Skeletal muscle satellite cell (primary cell): ENCODE measurements around the gene DYNLT1.

Experiments used
- H3K27me3 ChIP-seq: 2 replicates; pipeline ENCODE4 v1.7.0; 2013; ENCODE audit warnings: low read length; ENCODE audit not compliant: control insufficient read depth, insufficient read depth
- H3K36me3 ChIP-seq: 2 replicates; pipeline ENCODE4 v1.7.0; 2013; ENCODE audit warnings: mild to moderate bottlenecking, control low read depth, low read length; ENCODE audit not compliant: insufficient read depth
- H3K4me1 ChIP-seq: 2 replicates; pipeline ENCODE4 v1.7.0; 2013; ENCODE audit warnings: low read length; ENCODE audit not compliant: control insufficient read depth, insufficient read depth
- H3K4me2 ChIP-seq: 2 replicates; pipeline ENCODE4 v1.7.0; 2013; ENCODE audit warnings: mild to moderate bottlenecking, low read length
- H3K4me3 ChIP-seq: 2 replicates; pipeline ENCODE4 v1.7.0; 2013; ENCODE audit warnings: low read length
- H3K9ac ChIP-seq: 2 replicates; pipeline ENCODE4 v1.7.0; 2013; ENCODE audit warnings: mild to moderate bottlenecking, low read depth, low read length, moderate library complexity
- H3K9me3 ChIP-seq: replicated peaks from 2 replicates; pipeline ENCODE4 v1.7.0; 2013; ENCODE audit warnings: mild to moderate bottlenecking, control low read depth, low read length

Gene DYNLT1

DNA sequence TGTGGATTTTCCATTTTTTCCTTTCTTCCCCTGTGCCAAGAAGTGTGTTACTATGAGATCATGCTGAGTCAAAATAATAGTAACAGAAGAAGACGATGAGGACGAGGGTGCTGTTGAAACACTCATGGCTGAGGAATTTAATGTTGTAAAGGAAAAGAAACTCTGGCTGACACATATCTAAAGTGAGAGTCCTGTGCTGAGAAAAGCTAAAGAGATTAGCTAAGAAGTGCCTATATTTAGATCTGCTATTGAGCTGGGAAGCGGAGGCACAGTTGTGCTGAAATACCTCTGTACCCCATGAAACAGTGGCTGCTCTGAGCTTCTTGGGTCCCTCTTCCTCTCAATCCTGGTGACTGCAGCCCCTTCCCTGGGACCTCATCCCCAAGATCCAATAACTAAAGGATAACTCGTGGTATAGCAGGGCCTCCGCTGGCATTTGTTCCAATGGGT lies 4.2 kb upstream of the DYNLT1 start:
- Histone ChIP-seq H3K9ac (peak overlapping the region; percentile 66), H3K4me3 (peak overlapping the region; percentile 19)

DNA sequence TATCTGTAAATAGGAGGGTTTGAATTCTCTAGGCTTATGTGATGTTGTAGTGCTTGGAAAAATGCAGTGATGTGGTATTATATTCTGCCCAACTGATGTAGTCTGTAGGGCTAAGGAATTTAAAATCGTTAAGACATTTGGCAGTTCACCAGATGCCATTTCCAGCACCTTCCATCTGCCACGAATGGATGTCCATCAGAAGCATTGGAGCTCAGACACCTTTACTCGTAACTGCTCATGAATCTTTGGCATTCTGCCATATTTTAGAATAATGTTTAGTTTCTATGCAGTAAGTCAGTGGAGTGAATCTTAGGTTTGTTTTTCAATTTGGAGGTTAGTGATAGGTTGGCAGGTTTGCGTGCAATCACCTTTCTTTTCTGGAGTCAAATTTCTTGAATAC lies 3.0 kb upstream of the DYNLT1 start:
- Histone ChIP-seq H3K27me3 (no peaks in the 10 kb centered on the region), H3K9me3 (no peaks in the 10 kb centered on the region), H3K36me3 (no peaks in the 10 kb centered on the region), H3K4me2 (no peak overlapping the region), H3K4me3 (no peak overlapping the region), H3K9ac (no peak overlapping the region), H3K4me1 (peaks cover 27% of the 10 kb centered on the region)

More for the DNA sequence above, 4.2 kb upstream of the DYNLT1 start:
- Histone ChIP-seq H3K9me3 (no peaks in the 10 kb centered on the region), H3K36me3 (no peaks in the 10 kb centered on the region), H3K4me1 (peaks cover 20% of the 10 kb centered on the region), H3K27me3 (no peaks in the 10 kb centered on the region), H3K4me2 (peak overlapping the region; percentile 71)

DNA sequence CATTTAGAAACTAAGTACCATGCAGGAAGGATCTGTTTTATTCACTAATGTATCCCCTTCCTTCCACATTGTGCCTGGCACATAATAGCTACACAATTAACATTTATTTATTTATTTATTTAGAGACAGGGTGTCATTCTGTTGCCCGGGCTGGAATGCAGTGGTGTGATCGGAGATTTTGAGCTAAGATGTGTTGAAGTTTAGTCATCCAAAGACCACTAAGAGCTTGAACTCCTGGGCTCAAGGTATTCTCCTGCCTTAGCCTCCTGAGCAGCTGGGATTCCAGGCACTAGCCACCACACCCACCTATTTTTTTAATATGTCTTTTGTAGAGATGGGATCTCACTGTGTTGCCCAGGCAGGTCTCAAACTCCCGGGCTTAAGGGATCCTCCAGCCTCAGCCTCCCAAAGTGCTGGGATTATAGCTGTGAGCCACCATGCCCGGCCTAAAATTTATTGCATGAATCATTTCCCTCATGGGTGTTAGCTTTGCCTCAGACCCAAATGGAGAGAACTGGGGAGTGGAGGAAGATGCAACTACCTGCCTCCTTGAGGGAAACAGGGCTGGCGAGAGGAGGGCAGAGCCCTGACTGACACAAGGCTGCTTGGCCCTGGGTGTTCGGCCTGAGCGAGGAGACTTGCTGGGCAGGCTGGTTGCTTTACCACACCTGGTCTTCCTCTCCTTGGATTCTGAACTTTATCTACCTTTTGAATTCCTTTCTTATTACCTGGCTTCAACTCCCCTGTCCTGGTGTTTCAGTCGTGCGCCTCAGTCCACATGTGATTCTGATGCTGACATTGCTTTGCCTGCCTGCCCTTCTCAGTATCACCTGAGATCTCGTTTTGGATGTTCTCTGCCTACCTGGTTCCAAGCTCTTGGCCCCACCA lies 1.7 kb upstream of the DYNLT1 start:
- Histone ChIP-seq H3K27me3 (no peaks in the 10 kb centered on the region), H3K4me2 (no peak overlapping the region), H3K4me3 (no peak overlapping the region), H3K9ac (no peak overlapping the region), H3K4me1 (peaks cover 38% of the 10 kb centered on the region), H3K9me3 (no peaks in the 10 kb centered on the region), H3K36me3 (no peaks in the 10 kb centered on the region)

DNA sequence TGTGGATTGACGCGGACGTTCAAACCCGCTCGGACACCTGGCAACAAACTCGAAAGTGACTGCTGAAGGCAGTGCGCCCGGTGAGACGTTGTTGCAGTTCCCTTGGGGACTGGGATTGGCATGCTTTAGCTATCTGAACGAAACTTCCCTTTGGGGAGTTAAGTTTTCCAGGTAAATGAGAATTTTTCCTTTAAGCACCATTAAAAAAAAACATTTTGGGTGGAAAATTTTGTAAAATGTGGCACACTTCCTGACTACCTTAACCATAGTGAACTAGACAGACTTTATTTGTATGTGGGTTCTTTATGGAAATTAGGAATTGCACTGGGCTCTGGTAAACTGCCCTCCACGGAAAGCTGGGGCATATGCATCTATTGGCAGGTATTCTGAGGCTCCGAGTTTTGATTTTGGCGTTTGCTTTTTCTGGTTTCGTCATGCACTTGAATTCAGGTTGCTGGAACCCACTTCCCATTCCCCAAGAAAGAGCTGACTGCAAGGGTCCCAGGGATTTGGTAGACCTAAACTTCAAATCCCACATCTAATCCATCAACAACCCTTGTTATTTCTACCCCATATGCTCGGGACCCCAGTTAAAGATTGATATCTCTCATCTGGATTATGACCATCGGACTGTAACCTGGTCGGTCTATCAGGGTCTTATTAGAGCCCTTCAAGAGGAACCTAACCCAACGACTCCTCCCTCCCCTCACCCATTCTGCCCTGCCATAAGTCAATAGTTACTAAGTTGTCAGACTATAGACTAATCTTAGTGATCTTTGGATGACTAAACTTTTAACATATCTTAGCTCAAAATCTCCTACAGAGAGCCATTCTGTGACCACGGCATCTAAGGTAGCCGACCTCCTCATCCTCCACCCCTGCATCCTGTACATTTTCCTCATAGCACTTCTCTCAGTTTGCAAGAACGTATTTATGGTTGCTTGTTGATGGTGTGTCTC lies 800 bp upstream of the DYNLT1 start:
- Histone ChIP-seq H3K4me2 (peak overlapping the region; percentile 84), H3K9ac (peak overlapping the region; percentile 99), H3K4me3 (peak overlapping the region; percentile 84), H3K9me3 (no peaks in the 10 kb centered on the region), H3K27me3 (no peaks in the 10 kb centered on the region), H3K4me1 (peaks cover 45% of the 10 kb centered on the region), H3K36me3 (peaks cover 6% of the 10 kb centered on the region)

DNA sequence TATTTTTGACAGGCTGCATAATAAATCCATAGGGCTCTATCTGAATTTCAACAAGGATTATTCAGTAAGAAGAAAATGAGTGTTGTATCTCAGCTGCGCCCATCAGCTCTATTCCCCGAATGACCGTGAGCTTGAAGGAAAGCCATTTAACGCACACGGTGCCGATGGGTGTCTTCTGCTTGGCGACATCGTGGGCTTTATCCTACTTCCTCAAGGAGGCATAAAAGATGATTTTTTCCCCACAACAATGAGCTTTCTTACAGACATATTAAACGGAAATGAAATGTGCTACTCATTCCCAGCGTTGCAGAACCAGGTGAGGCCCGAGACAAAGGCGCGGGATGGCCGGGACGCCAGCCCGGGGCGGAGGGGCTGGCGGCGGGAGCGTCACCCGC lies 710 bp downstream of the DYNLT1 start:
- Histone ChIP-seq H3K9ac (peak overlapping the region; percentile 99), H3K27me3 (no peaks in the 10 kb centered on the region), H3K4me3 (peak overlapping the region; percentile 84), H3K4me2 (peak overlapping the region; percentile 84), H3K9me3 (no peaks in the 10 kb centered on the region), H3K36me3 (peaks cover 20% of the 10 kb centered on the region), H3K4me1 (peaks cover 37% of the 10 kb centered on the region)

DNA sequence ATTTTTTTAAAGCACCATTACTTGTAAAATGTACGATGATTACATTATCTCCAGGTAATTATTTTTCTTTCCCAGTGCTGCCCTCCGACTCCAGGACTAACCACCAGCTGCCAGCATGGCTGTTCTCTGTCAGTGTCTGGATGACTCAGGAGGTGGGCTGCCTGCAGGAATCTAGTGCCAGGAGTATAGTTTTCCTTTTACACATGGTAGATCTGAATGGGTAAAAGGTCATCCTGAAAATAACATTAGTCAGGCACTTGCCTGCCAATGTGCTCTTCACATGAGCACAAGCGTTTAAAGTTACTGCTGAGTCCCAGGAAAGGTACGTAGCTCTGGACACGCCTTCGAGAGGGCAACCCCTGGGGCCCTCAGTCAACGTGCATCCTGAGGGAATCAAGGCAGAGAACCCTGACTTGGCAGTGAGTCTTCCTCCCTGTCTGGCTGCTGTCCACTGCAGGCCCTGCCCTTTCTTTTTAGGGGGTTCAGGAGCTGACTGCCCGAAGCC lies 2.4 kb downstream of the DYNLT1 start:
- Histone ChIP-seq H3K4me3 (peak overlapping the region; percentile 84), H3K36me3 (peaks cover 32% of the 10 kb centered on the region), H3K27me3 (no peaks in the 10 kb centered on the region), H3K9me3 (no peaks in the 10 kb centered on the region), H3K4me1 (peaks cover 36% of the 10 kb centered on the region), H3K9ac (peak overlapping the region; percentile 99), H3K4me2 (peak overlapping the region; percentile 84)

DNA sequence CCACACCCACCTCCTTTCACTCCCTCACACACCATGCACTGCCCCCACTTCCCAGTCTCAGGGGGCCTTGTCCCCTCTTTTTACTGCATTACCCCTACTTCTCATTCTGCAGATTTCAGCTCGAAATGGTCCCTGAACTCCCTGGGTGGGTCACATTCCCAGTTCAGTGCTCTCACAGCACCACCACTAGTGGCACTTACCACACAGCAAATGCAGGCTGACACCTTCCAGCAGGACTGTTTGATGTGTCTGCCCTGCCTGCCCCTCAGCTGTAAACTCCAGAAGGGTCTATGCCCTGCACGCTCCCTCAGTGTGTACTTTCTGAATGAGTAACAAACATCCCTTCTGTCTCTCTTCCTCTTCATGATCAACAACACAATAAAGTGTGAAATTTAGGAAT lies 4.0 kb downstream of the DYNLT1 start:
- no peaks in the 10 kb centered on the region for H3K9me3 ChIP-seq
- H3K4me1 ChIP-seq, result peaks cover 36% of the 10 kb centered on the region
- peaks cover 46% of the 10 kb centered on the region for H3K36me3 ChIP-seq
- no peak overlapping the region for H3K9ac ChIP-seq
- peak overlapping the region; percentile 36 for H3K4me2 ChIP-seq
- H3K27me3 ChIP-seq, result no peaks in the 10 kb centered on the region
- H3K4me3 ChIP-seq, result no peak overlapping the region

DNA sequence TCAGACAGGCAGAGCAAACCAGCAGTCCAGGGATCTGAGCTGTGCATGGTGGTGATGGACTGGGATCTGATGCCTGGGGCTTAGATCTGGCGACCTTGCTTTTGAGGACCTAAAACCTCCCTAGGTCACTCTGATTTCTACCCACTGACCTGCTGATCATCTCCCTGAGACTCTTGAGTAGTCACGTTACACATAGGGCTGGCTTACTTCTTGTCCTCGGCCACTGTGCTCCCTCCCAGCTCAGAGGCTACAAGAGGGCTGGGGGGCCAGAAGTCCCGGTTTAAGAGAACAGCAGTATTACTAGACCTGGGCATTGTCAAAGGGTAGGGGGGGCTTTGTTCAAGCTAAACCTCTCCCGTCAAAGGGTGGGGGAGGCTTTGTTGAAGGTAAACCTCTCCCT lies 5.5 kb downstream of the DYNLT1 start:
- H3K36me3 ChIP-seq, result peaks cover 58% of the 10 kb centered on the region
- H3K9me3 ChIP-seq, result no peaks in the 10 kb centered on the region
- peaks cover 29% of the 10 kb centered on the region for H3K4me1 ChIP-seq
- no peak overlapping the region for H3K9ac ChIP-seq
- no peak overlapping the region for H3K4me3 ChIP-seq
- H3K27me3 ChIP-seq, result no peaks in the 10 kb centered on the region
- no peak overlapping the region for H3K4me2 ChIP-seq

DNA sequence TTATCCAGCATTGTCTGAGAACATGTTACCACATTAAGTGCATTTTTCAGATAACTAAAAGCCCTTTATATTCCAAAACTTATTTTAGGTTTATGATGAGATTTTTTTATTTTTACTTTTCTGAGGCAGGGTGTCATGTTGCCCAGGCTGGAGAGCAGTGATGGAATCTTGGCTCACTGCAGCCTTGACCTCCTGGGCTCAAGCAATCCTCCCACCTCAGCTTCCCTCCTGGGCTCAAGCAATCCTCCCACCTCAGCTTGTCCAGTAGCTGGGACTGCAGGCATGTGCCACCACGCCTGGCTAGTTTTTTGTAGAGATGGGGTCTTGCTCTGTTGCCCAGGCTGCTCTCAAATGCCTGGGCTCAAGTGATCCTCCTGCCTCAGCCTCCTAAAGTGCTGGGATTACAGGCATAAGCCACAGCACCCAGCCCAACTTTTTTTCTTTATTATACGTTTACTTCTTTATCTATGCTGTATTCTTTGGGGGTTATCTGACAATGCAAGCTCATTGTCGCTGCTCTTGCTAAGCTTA lies 6.2 kb downstream of the DYNLT1 start:
- H3K36me3 ChIP-seq, result peaks cover 61% of the 10 kb centered on the region
- no peak overlapping the region for H3K4me2 ChIP-seq
- H3K9ac ChIP-seq, result no peak overlapping the region
- no peak overlapping the region for H3K4me3 ChIP-seq
- H3K4me1 ChIP-seq, result peaks cover 29% of the 10 kb centered on the region
- H3K27me3 ChIP-seq, result no peaks in the 10 kb centered on the region
- H3K9me3 ChIP-seq, result no peaks in the 10 kb centered on the region

DNA sequence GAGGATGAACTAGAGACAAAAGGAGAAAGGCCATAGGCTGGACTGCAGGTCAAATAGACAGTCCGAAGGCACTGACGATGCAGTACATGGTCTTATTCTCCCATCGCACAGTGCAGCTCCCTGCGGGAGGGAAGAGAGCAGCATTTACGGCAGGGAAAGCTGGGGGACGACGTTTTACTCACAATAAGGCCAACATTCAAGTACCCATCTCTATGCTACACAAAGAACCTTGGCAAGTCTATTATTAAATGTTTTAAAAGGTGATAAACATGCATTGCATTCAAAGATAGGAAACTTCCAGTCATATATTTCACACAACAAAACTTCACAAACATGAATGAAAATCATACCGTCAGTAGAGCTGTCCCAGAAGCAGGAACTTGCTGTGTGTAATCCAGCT lies 7.8 kb downstream of the DYNLT1 start:
- Histone ChIP-seq H3K4me2 (no peak overlapping the region), H3K4me1 (peaks cover 25% of the 10 kb centered on the region), H3K9me3 (no peaks in the 10 kb centered on the region), H3K4me3 (no peak overlapping the region), H3K9ac (no peak overlapping the region), H3K36me3 (peaks cover 67% of the 10 kb centered on the region), H3K27me3 (no peaks in the 10 kb centered on the region)
